ENCODE results near the gene GUCA2A.

DNA sequence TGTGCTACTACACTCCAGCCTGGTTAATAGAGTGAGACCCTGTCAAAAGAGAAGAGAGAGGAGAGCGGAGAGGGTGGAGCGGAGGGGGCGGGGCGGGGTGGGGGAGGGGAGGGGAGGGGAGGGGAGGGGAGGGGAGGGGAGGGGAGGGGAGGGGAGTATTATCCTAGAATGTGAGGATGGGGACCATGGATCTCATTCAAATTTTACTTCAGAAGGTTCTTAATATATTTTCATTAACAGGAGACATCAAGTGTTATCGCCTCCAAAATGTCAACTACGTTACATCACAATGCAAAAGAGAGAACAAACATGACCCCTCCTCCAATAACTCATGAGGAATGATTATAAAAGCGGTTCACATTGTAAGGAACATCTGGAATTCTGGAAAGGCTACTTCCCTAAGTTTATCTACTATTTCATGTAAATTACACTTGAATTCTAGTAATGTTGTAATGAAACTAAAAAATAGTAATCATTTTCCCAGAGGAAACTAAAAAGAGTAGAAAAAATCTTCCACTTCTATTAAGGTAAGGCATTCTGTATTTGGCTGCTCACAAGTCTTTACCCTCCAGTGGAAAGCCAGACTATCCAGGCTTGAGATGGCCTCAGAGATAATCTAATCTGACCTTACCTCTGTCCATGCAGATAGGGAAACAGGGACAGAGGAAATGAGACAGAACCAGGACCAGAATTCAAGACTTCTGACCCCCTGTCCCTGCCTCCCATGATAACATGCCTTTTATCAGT, 18.8 kb upstream of the GUCA2A start:
- TF ChIP-seq POLR2A (IDR thresholded peaks at IDR 0.05; ENCODE audit: insufficient read depth in 1 of 2, low read depth in 2 of 2, low read length in 2 of 2), result no peak
- TF ChIP-seq, protein P1, sequence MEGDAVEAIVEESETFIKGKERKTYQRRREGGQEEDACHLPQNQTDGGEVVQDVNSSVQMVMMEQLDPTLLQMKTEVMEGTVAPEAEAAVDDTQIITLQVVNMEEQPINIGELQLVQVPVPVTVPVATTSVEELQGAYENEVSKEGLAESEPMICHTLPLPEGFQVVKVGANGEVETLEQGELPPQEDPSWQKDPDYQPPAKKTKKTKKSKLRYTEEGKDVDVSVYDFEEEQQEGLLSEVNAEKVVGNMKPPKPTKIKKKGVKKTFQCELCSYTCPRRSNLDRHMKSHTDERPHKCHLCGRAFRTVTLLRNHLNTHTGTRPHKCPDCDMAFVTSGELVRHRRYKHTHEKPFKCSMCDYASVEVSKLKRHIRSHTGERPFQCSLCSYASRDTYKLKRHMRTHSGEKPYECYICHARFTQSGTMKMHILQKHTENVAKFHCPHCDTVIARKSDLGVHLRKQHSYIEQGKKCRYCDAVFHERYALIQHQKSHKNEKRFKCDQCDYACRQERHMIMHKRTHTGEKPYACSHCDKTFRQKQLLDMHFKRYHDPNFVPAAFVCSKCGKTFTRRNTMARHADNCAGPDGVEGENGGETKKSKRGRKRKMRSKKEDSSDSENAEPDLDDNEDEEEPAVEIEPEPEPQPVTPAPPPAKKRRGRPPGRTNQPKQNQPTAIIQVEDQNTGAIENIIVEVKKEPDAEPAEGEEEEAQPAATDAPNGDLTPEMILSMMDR (CRISPR knock-in tag; IDR thresholded peaks at IDR 0.05), result no peak
- TF ChIP-seq TEAD2 (CRISPR knock-in tag; IDR thresholded peaks at IDR 0.05), result no peak

Measured in HepG2 (cell line).